Measurements from ENCODE around the gene CENPS. TPM values are rescaled to one million over a fixed set of nuclear protein-coding genes. Genes with fewer than 3 reads are reported as not detected.

The CENPS gene
- total and polyA plus RNA-seq, 2 of the 13 experiments (the other 11 are each of a cell fraction or from before 2014, with no cell fraction given): 3.3 to 22.0 TPM

DNA sequence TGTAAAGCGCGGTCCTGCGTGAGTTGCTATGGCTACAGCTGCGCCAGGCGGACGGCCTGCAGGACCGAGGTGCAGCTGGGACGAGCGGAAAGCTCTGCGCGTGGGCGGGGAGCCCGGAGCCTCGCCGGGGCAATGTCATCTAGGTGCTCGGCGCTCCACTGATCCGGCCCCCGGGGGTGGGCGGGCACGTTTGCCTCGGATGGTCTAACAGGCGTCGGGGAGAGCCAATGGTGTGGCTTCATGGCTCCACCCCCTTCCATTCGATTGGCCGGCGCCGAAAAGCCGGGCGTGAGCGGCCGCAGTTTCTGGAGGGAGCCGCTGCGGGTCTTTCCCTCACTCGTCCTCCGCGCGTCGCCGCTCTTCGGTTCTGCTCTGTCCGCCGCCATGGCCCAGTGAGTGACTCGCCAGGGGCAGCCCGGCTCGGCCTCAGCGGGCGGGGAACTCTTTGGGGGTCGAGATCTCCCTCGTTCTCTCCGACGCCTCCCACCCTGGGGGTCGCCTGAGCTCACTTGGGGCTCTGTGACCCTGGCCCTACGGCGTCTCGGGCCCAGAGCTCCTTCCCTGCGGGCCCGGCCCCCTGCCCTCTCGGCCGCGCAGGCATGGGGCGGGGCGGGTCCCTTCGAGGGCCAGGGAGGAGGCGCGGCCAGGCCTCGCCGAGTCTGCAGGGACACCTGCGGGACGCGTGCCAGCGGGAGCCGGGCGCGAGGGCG, 31.3 kb upstream of the CENPS start, which contains the start of gene PGD (continued):
- peak; percentile 94 for TF ChIP-seq HIVEP1 (CRISPR knock-in tag; IDR thresholded peaks at IDR 0.05)
- peak; percentile 71; the same call in 1 of the 2 replicates for TF ChIP-seq ZNF17 (CRISPR knock-in tag; IDR thresholded peaks at IDR 0.05)
- peak; percentile 16; the same call in 1 of the 2 replicates for TF ChIP-seq RXRB (CRISPR knock-in tag; IDR thresholded peaks at IDR 0.05; ENCODE audit: borderline replicate concordance)
- TF ChIP-seq PHF21A (CRISPR knock-in tag; IDR thresholded peaks at IDR 0.05): peak; percentile 82; the same call in 1 of the 2 replicates
- TF ChIP-seq MEIS2 (CRISPR knock-in tag; IDR thresholded peaks at IDR 0.05): peak; percentile 88
- TF ChIP-seq TMF1 (CRISPR knock-in tag; IDR thresholded peaks at IDR 0.05; ENCODE audit: low read depth): peak; percentile 77; the same call in 1 of the 2 replicates
- peak; percentile 53 for TF ChIP-seq BHLHE40 (IDR thresholded peaks at IDR 0.05; ENCODE audit: low read length)
- TF ChIP-seq KDM5A (IDR thresholded peaks at IDR 0.05; ENCODE audit: borderline replicate concordance, low read length): peak; percentile 54; the same call in 1 of the 2 replicates
- peak; percentile 78 for TF ChIP-seq KAT8 (CRISPR knock-in tag; IDR thresholded peaks at IDR 0.05)
- peak; percentile 52; the same call in 1 of the 2 replicates for TF ChIP-seq REL (CRISPR knock-in tag; conservative IDR thresholded peaks at IDR 0.05)
- peak; percentile 27; the same call in 1 of the 2 replicates for TF ChIP-seq FOSL2 (CRISPR knock-in tag; IDR thresholded peaks at IDR 0.05)
- TF ChIP-seq, protein P1, sequence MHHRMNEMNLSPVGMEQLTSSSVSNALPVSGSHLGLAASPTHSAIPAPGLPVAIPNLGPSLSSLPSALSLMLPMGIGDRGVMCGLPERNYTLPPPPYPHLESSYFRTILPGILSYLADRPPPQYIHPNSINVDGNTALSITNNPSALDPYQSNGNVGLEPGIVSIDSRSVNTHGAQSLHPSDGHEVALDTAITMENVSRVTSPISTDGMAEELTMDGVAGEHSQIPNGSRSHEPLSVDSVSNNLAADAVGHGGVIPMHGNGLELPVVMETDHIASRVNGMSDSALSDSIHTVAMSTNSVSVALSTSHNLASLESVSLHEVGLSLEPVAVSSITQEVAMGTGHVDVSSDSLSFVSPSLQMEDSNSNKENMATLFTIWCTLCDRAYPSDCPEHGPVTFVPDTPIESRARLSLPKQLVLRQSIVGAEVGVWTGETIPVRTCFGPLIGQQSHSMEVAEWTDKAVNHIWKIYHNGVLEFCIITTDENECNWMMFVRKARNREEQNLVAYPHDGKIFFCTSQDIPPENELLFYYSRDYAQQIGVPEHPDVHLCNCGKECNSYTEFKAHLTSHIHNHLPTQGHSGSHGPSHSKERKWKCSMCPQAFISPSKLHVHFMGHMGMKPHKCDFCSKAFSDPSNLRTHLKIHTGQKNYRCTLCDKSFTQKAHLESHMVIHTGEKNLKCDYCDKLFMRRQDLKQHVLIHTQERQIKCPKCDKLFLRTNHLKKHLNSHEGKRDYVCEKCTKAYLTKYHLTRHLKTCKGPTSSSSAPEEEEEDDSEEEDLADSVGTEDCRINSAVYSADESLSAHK (CRISPR knock-in tag; IDR thresholded peaks at IDR 0.05; ENCODE audit: borderline replicate concordance): peak; percentile 31; the same call in 1 of the 2 replicates
- peak; percentile 56 for TF ChIP-seq ZNF746 (CRISPR knock-in tag; IDR thresholded peaks at IDR 0.05)
- TF ChIP-seq ZNF879 (CRISPR knock-in tag; IDR thresholded peaks at IDR 0.05): no peak
- peak; percentile 94; the same call in 1 of the 2 replicates for TF ChIP-seq ZNF510 (CRISPR knock-in tag; IDR thresholded peaks at IDR 0.05; ENCODE audit: low read depth)
- TF ChIP-seq ZNF10 (CRISPR knock-in tag; IDR thresholded peaks at IDR 0.05; ENCODE audit: borderline replicate concordance, low read depth): no peak
- TF ChIP-seq UBTF (CRISPR knock-in tag; IDR thresholded peaks at IDR 0.05): peak; percentile 93
- peak; percentile 95 for TF ChIP-seq RFX1 (IDR thresholded peaks at IDR 0.05)
- peak; percentile 72 for TF ChIP-seq POGZ (CRISPR knock-in tag; IDR thresholded peaks at IDR 0.05)
- peak; percentile 43 for TF ChIP-seq MYC (CRISPR knock-in tag; IDR thresholded peaks at IDR 0.05; ENCODE audit: borderline replicate concordance)
- 0 out of 2 replicates have a peak, but pooled peaks have one; percentile 15 for TF ChIP-seq HOXA9 (CRISPR knock-in tag; IDR thresholded peaks at IDR 0.05; ENCODE audit: borderline replicate concordance)
- 0 out of 2 replicates have a peak, but pooled peaks have one; percentile 11 for TF ChIP-seq DNMT3B (CRISPR knock-in tag; conservative IDR thresholded peaks at IDR 0.05)
- peak; percentile 95 for TF ChIP-seq ARNT2 (CRISPR knock-in tag; IDR thresholded peaks at IDR 0.05; ENCODE audit: low read depth)
- TF ChIP-seq ZFP90 (CRISPR knock-in tag; IDR thresholded peaks at IDR 0.05; ENCODE audit: borderline replicate concordance): peak; percentile 87
- TF ChIP-seq ZNF484 (CRISPR knock-in tag; IDR thresholded peaks at IDR 0.05; ENCODE audit: borderline replicate concordance, low read depth): no peak
- TF ChIP-seq SMAD1 (CRISPR knock-in tag; IDR thresholded peaks at IDR 0.05; ENCODE audit: borderline replicate concordance, low read depth): no peak
